ENCODE measurements around the gene TOP3B. TPM values are rescaled to one million over a fixed set of nuclear protein-coding genes. Genes with fewer than 3 reads are reported as not detected.
A peak's percentile ranks its signal among the peaks of the same experiment; 100 is the strongest.

Gene TOP3B
- total and polyA plus RNA-seq, 9 of the 15 experiments (the other 6 are each of a cell fraction or from before 2014, with no cell fraction given): 3.0 to 188 (median 112) TPM

DNA sequence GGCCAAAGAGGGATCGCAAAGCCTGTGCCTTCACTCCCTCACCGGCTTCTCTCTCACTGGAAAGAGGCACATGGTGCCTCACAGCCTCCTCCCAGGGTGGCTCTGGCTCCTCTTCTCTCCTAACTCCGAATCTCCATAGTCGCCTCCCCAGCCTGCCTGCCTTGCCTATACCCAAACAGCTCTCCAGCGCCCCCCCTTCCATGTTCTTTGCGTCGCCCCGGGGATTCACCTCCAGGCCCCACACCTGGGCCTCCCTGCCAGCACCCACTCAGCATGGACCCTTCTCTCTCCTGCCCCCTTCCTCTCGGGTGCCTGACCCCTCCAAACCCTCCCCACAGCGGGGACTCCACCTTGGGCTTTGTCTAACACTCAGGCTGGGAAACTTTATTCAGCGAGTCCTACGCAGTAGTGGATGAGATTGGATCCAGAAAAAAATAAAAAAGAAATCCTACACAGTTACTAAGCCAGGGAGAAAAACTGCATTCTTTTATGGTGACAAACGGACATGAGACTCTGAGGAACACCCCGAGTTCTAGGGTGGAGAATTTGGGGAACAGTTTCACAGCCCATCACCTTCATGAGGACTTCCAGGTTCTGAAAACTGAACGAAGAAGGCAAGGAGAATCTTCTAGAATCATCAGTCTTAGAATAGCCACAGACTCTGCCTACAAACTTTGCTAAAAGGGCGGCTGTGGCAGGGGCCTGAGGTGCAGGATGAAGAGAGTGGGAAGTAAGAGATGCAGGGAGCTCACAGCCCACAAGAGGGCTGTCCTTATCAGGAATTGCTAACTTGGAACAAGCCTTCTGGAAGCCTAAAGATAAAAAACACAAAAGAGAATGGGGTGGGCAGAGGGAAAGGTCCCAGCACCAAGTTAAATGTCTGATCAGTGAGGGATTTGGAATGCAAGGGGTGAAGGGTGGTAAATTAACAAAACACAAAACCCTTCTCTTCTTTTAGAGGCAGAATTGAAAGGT lies 35.3 kb downstream of the TOP3B start (continued):
- no peak for TF ChIP-seq ZFP91 (CRISPR knock-in tag; IDR thresholded peaks at IDR 0.05)
- no peak for TF ChIP-seq TAF1 (IDR thresholded peaks at IDR 0.05; ENCODE audit: control insufficient read depth, extremely low read depth, insufficient read depth, low read length, severe bottlenecking)
- TF ChIP-seq HDAC2 (IDR thresholded peaks at IDR 0.05): no peak
- TF ChIP-seq MXI1 (IDR thresholded peaks at IDR 0.05; ENCODE audit: low read depth, low read length): peak; percentile 83; the same call in 1 of the 2 replicates
- no peak for TF ChIP-seq ILK (tag; IDR thresholded peaks at IDR 0.05; ENCODE audit: borderline replicate concordance, low read depth)
- TF ChIP-seq ZNF140 (CRISPR knock-in tag; IDR thresholded peaks at IDR 0.05): no peak
- no peak for TF ChIP-seq CHD4 (IDR thresholded peaks at IDR 0.05; ENCODE audit: insufficient read depth, insufficient replicate concordance, low read depth, low read length, poor library complexity, severe bottlenecking)
- TF ChIP-seq FOXA1 (IDR thresholded peaks at IDR 0.05; ENCODE audit: borderline replicate concordance): no peak
- TF ChIP-seq, protein P1, sequence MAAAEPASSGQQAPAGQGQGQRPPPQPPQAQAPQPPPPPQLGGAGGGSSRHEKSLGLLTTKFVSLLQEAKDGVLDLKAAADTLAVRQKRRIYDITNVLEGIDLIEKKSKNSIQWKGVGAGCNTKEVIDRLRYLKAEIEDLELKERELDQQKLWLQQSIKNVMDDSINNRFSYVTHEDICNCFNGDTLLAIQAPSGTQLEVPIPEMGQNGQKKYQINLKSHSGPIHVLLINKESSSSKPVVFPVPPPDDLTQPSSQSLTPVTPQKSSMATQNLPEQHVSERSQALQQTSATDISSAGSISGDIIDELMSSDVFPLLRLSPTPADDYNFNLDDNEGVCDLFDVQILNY (CRISPR knock-in tag; IDR thresholded peaks at IDR 0.05): no peak
- no peak for TF ChIP-seq ZNF318 (IDR thresholded peaks at IDR 0.05; ENCODE audit: borderline replicate concordance in 1 of 2, low read depth in 1 of 2)
- TF ChIP-seq, protein P2, sequence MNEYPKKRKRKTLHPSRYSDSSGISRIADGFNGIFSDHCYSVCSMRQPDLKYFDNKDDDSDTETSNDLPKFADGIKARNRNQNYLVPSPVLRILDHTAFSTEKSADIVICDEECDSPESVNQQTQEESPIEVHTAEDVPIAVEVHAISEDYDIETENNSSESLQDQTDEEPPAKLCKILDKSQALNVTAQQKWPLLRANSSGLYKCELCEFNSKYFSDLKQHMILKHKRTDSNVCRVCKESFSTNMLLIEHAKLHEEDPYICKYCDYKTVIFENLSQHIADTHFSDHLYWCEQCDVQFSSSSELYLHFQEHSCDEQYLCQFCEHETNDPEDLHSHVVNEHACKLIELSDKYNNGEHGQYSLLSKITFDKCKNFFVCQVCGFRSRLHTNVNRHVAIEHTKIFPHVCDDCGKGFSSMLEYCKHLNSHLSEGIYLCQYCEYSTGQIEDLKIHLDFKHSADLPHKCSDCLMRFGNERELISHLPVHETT (CRISPR knock-in tag; conservative IDR thresholded peaks at IDR 0.05 in 1 of 2, IDR thresholded peaks at IDR 0.05 in 1 of 2): no peak
- no peak for TF ChIP-seq PHF21A (IDR thresholded peaks at IDR 0.05; ENCODE audit: borderline replicate concordance, low read depth)
